Mesangial cell (primary cell): Measurements from ENCODE around the gene CYP24A1. TPM values are rescaled to one million over a fixed set of nuclear protein-coding genes. Genes with fewer than 3 reads are reported as not detected.

Source experiments
- total RNA-seq: library from RNA; depleted of rRNA; stranded (reverse); fragments of >200 nt; gene quantifications from 2 replicates; pipeline ENCODE4 v1.2.3, GENCODE V29; 2015

Gene CYP24A1
- not detected in 2 replicates for total RNA-seq

GRCh38 chr20:54173653-54174456 is at the start of gene CYP24A1:
Gene CYP24A1, minus strand, starts transcription at chr20:54173986. Its CDS starts 407 bp downstream, at chr20:54173579.

GRCh38 chr20:54207743-54208547 is 34.2 kb upstream of the CYP24A1 start, which contains the start of gene PFDN4:
Gene PFDN4, plus strand, starts transcription at chr20:54208087. Its CDS starts 14 bp downstream, at chr20:54208101.

Other genes starting within 250 kb of the CYP24A1 start
- 0.13 TPM in 1 of 2 replicates, not detected in the other for gene BCAS1, start 103.4 kb downstream of the CYP24A1 start, total RNA-seq
- 27.4 and 27.5 TPM in 2 replicates for gene PFDN4, start 34.1 kb upstream of the CYP24A1 start, total RNA-seq